HG03097 (cell line): Measurements from ENCODE around the gene SCAMP4.

Source experiments
- ATAC-seq: cut with Tn5 transposase; IDR thresholded peaks from one replicate; pipeline ENCODE4 v1.9.1; 2021; ENCODE audit not compliant: unreplicated experiment, low FRiP score

Gene SCAMP4

GRCh38 chr19:1955171-1956121 is 50.2 kb downstream of the SCAMP4 start:
- no peak for ATAC-seq

GRCh38 chr19:1956122-1956494 is 50.9 kb downstream of the SCAMP4 start:
- ATAC-seq = no peak

GRCh38 chr19:1956868-1957492 is 51.8 kb downstream of the SCAMP4 start:
- ATAC-seq = no peak

- no peak for ATAC-seq
These were observed 52.5 kb downstream of the SCAMP4 start for GRCh38 chr19:1957562-1958248.

GRCh38 chr19:1959928-1960589 is 54.9 kb downstream of the SCAMP4 start:
- ATAC-seq = no peak

GRCh38 chr19:1961000-1961883 is 56.0 kb downstream of the SCAMP4 start:
- no peak for ATAC-seq

GRCh38 chr19:1962674-1963073 is 57.5 kb downstream of the SCAMP4 start:
- ATAC-seq = no peak

- ATAC-seq = no peak
These were observed 61.9 kb downstream of the SCAMP4 start for GRCh38 chr19:1967087-1967608.

GRCh38 chr19:1968279-1969175 is 63.3 kb downstream of the SCAMP4 start:
- no peak for ATAC-seq

- ATAC-seq = no peak
These were observed 64.2 kb downstream of the SCAMP4 start for GRCh38 chr19:1969176-1970002.

GRCh38 chr19:1970003-1970805 is 65.0 kb downstream of the SCAMP4 start:
- no peak for ATAC-seq

- ATAC-seq = no peak
These were observed 65.8 kb downstream of the SCAMP4 start for GRCh38 chr19:1970806-1971502.

- ATAC-seq = no peak
These were observed 69.4 kb downstream of the SCAMP4 start for GRCh38 chr19:1974381-1975161.

GRCh38 chr19:1975162-1975480 is 69.9 kb downstream of the SCAMP4 start:
- no peak for ATAC-seq
